H1 (cell line): Measurements from ENCODE around the gene ACTR3C.

Source experiments
- CREB1 ChIP-seq: IDR thresholded peaks from 2 replicates; pipeline ENCODE4 v1.6.1; 2012; ENCODE audit warnings: inconsistent platforms
- EZH2 ChIP-seq: fragments of 200-600 bp; sonication (generic); IDR thresholded peaks from 2 replicates; pipeline ENCODE4 v1.7.1; 2012; ENCODE audit warnings: low read depth, mild to moderate bottlenecking, moderate library complexity, low read length, inconsistent platforms; ENCODE audit not compliant: severe bottlenecking
- HDAC2 ChIP-seq, 2 experiments: fragments of 300-600 bp in 1 of 2; sonication (generic) in 1 of 2; IDR thresholded peaks; 2 replicates each; pipeline ENCODE4 v1.6.1; 2011 to 2012; ENCODE audit warnings: low read depth in 2 of 2, low read length in 2 of 2, mild to moderate bottlenecking in 2 of 2, moderate library complexity in 2 of 2, borderline replicate concordance in 1 of 2, inconsistent platforms in 1 of 2
- JUN ChIP-seq: IDR thresholded peaks from 2 replicates; pipeline ENCODE4 v1.6.1; 2011; ENCODE audit warnings: low read depth, mild to moderate bottlenecking, improper control_type of control experiment, low read length
- POLR2A ChIP-seq, 2 experiments: IDR thresholded peaks; 1 replicate in 1 of 2; 2 replicates in 1 of 2; pipeline ENCODE4 v1.6.1; 2011; ENCODE audit warnings: low read depth in 2 of 2, low read length in 2 of 2, mild to moderate bottlenecking in 2 of 2; ENCODE audit errors: control extremely low read depth in 1 of 2
- POLR2AphosphoS5 ChIP-seq: IDR thresholded peaks from 2 replicates; pipeline ENCODE4 v1.6.1; 2011; ENCODE audit warnings: low read depth, low read length
- RBBP5 ChIP-seq: IDR thresholded peaks from 2 replicates; pipeline ENCODE4 v1.7.1; 2012; ENCODE audit warnings: low read depth, mild to moderate bottlenecking, inconsistent platforms, low read length, moderate library complexity, borderline replicate concordance

GRCh38 chr7:150371131-150371995 is 48.0 kb upstream of the ACTR3C start:
- TF ChIP-seq EZH2: no peak
- TF ChIP-seq RBBP5: no peak
- TF ChIP-seq POLR2A (IDR thresholded peaks at IDR 0.05; ENCODE audit: control extremely low read depth in 1 of 2, low read depth in 2 of 2, low read length in 2 of 2): peak in 1 of 2 experiments; percentile 18; a peak in 1 of 3 replicates
- no peak for TF ChIP-seq CREB1
- TF ChIP-seq JUN: no peak
- TF ChIP-seq HDAC2 (IDR thresholded peaks at IDR 0.05; ENCODE audit: borderline replicate concordance in 1 of 2, low read depth in 2 of 2, low read length in 2 of 2): no peak
- TF ChIP-seq POLR2AphosphoS5: no peak
